GM23338 (cell line): ENCODE results near the gene PLS1. TPM values are rescaled to one million over a fixed set of nuclear protein-coding genes. Genes with fewer than 3 reads are reported as not detected.
A peak's percentile ranks its signal among the peaks of the same experiment; 100 is the strongest.

Experiments used
- ATAC-seq: fragments of 200-7000 bp; cut with Tn5 transposase; 3 replicates; pipeline ENCODE4 v1.9.1; 2020
- DNase-seq: peaks from one replicate; pipeline ENCODE4 v3.0.0-alpha.2; 2015; ENCODE audit warnings: low spot score
- H2AFZ ChIP-seq: fragments of 200-600 bp; sonication (generic); 2 replicates; pipeline ENCODE4 v1.8.0; 2016; ENCODE audit warnings: antibody characterized with exemption, mild to moderate bottlenecking, moderate library complexity
- H3F3A ChIP-seq: fragments of 200-600 bp; sonication (generic); replicated peaks from 2 replicates; pipeline ENCODE4 v1.8.0; 2017; ENCODE audit warnings: antibody characterized with exemption, mixed run types, low read depth
- H3K27ac ChIP-seq: fragments of 200-600 bp; sonication (generic); 2 replicates; pipeline ENCODE4 v1.6.1; 2016; ENCODE audit warnings: low read depth
- H3K27me3 ChIP-seq: fragments of 200-600 bp; sonication (generic); 2 replicates; pipeline ENCODE4 v1.8.0; 2016; ENCODE audit warnings: mild to moderate bottlenecking, mixed run types, moderate library complexity; ENCODE audit not compliant: insufficient read depth
- H3K36me3 ChIP-seq: fragments of 200-600 bp; sonication (generic); 2 replicates; pipeline ENCODE4 v1.8.0; 2016; ENCODE audit warnings: mild to moderate bottlenecking; ENCODE audit not compliant: insufficient read depth
- H3K4me1 ChIP-seq: fragments of 200-600 bp; sonication (generic); 2 replicates; pipeline ENCODE4 v1.8.0; 2016; ENCODE audit warnings: mild to moderate bottlenecking, moderate library complexity; ENCODE audit not compliant: insufficient read depth
- H3K4me2 ChIP-seq: fragments of 200-600 bp; sonication (generic); 2 replicates; pipeline ENCODE4 v1.7.1; 2017; ENCODE audit warnings: mixed run types
- H3K4me3 ChIP-seq: fragments of 200-600 bp; sonication (generic); 2 replicates; pipeline ENCODE4 v1.6.1; 2016; ENCODE audit warnings: mixed run types
- H3K79me2 ChIP-seq: fragments of 200-600 bp; sonication (generic); replicated peaks from 2 replicates; pipeline ENCODE4 v1.8.0; 2017; ENCODE audit warnings: mild to moderate bottlenecking; ENCODE audit not compliant: insufficient read depth
- H3K9me2 ChIP-seq: fragments of 200-600 bp; sonication (generic); 2 replicates; pipeline ENCODE4 v1.8.0; 2017; ENCODE audit not compliant: insufficient read depth
- H4K20me1 ChIP-seq: fragments of 200-600 bp; sonication (generic); replicated peaks from 2 replicates; pipeline ENCODE4 v1.8.0; 2017; ENCODE audit warnings: mild to moderate bottlenecking; ENCODE audit not compliant: insufficient read depth
- H3K27ac Mint-ChIP-seq: 2 replicates; pipeline ENCODE4 v1.8.0; 2020; ENCODE audit warnings: inconsistent platforms, mild to moderate bottlenecking, moderate library complexity, mixed read lengths
- H3K27me3 Mint-ChIP-seq: 3 replicates; pipeline ENCODE4 v1.8.0; 2022; ENCODE audit warnings: low read depth, mild to moderate bottlenecking, moderate library complexity, mixed read lengths, inconsistent platforms; ENCODE audit not compliant: insufficient read depth, poor library complexity
- H3K36me3 Mint-ChIP-seq: 3 replicates; pipeline ENCODE4 v1.8.0; 2021; ENCODE audit warnings: low read depth, mild to moderate bottlenecking, inconsistent platforms, moderate library complexity, mixed read lengths
- H3K4me1 Mint-ChIP-seq: 3 replicates; pipeline ENCODE4 v1.8.0; 2020; ENCODE audit warnings: mild to moderate bottlenecking, inconsistent platforms, mixed read lengths
- H3K4me3 Mint-ChIP-seq: 3 replicates; pipeline ENCODE4 v1.8.0; 2021; ENCODE audit warnings: moderate library complexity, mild to moderate bottlenecking, inconsistent platforms, mixed read lengths
- H3K9me3 Mint-ChIP-seq: 3 replicates; pipeline ENCODE4 v1.8.0; 2020; ENCODE audit warnings: moderate library complexity, mild to moderate bottlenecking, inconsistent platforms, mixed read lengths
- CREB1 ChIP-seq: fragments of 250-450 bp; sonication (Bioruptor Pico); IDR thresholded peaks from 2 replicates; pipeline ENCODE4 v1.5.0; 2020; ENCODE audit warnings: low read depth, mild to moderate bottlenecking, moderate library complexity
- EZH2 ChIP-seq: fragments of 200-600 bp; sonication (generic); IDR thresholded peaks from one replicate; pipeline ENCODE4 v1.8.0; 2017; ENCODE audit warnings: antibody characterized with exemption, mild to moderate bottlenecking, low read depth; ENCODE audit not compliant: unreplicated experiment
- EZH2phosphoT487 ChIP-seq: fragments of 200-600 bp; sonication (generic); IDR thresholded peaks from one replicate; pipeline ENCODE4 v1.8.1; 2018; ENCODE audit warnings: antibody characterized with exemption; ENCODE audit not compliant: unreplicated experiment
- JUNB ChIP-seq: IDR thresholded peaks from one replicate; pipeline ENCODE4 v1.6.1; 2016; ENCODE audit warnings: antibody characterized with exemption; ENCODE audit not compliant: unreplicated experiment
- NANOG ChIP-seq: IDR thresholded peaks from 2 replicates; pipeline ENCODE4 v1.6.1; 2016; ENCODE audit warnings: antibody characterized with exemption, borderline replicate concordance
- POLR2AphosphoS5 ChIP-seq: IDR thresholded peaks from 2 replicates; pipeline ENCODE4 v1.6.1; 2016; ENCODE audit warnings: antibody characterized with exemption, low read depth
- STAT1 ChIP-seq: IDR thresholded peaks from one replicate; pipeline ENCODE4 v1.6.1; 2016; ENCODE audit warnings: antibody characterized with exemption; ENCODE audit not compliant: unreplicated experiment
- ZNF114 ChIP-seq: fragments of 250-450 bp; sonication (Bioruptor Pico); IDR thresholded peaks from 2 replicates; pipeline ENCODE4 v1.5.0; 2020; ENCODE audit warnings: mild to moderate bottlenecking, moderate library complexity
- ZNF331 ChIP-seq: fragments of 250-450 bp; sonication (Bioruptor Pico); IDR thresholded peaks from 2 replicates; pipeline ENCODE4 v1.5.0; 2020; ENCODE audit warnings: low read depth, mild to moderate bottlenecking, moderate library complexity
- polyA plus RNA-seq: library from polyadenylated mRNA; unstranded; fragments of >200 nt; fragmentation: Nextera tagmentation; extraction: Ambion mirVana; gene quantifications from 2 replicates; pipeline ENCODE4 v1.2.1, GENCODE V29; 2016
- total RNA-seq: library from RNA; depleted of rRNA; stranded (reverse); fragments of >200 nt; shearing (Covaris generic); gene quantifications from 2 replicates; pipeline ENCODE4 v1.2.3, GENCODE V29; 2014
- TF ChIP-seq, protein P1 (sequence below), 2 experiments: fragments of 200-600 bp in 1 of 2; sonication (generic) in 1 of 2; conservative IDR thresholded peaks; 2 replicates each; pipeline versions ENCODE4 v1.5.1 to v1.6.1; 2016 to 2017; ENCODE audit warnings: antibody characterized with exemption in 2 of 2, low read depth in 2 of 2, mild to moderate bottlenecking in 2 of 2, moderate library complexity in 1 of 2
- TF ChIP-seq, protein P2 (sequence below): IDR thresholded peaks from 2 replicates; pipeline ENCODE4 v1.6.1; 2016; ENCODE audit warnings: antibody characterized with exemption
- TF ChIP-seq, protein P3 (sequence below): fragments of 250-450 bp; sonication (Bioruptor Pico); IDR thresholded peaks from 2 replicates; pipeline ENCODE4 v1.5.0; 2020; ENCODE audit warnings: mild to moderate bottlenecking, moderate library complexity

The PLS1 gene
- total and polyA plus RNA-seq, 2 experiments from 2014 or later = 18.4 to 42.2 TPM

DNA sequence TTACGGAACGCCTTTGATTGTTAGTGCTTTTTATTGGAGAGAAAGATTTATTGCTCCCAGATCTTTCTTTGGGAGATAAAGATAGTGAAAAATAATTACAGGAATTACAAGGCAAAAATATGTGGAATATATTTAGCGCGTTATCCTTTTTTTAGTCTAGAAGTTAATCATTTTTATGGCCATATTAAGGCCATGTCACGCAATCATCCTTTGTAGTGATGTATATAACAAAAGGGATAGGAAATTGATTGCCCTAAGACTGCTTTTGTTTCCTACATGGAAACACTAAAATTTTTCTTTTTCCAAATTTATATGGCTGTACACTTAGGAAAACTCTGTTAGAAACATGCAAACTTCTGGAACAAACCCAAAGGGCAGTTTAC is 129.2 kb downstream of the PLS1 start (continued):
- TF ChIP-seq, protein P1, sequence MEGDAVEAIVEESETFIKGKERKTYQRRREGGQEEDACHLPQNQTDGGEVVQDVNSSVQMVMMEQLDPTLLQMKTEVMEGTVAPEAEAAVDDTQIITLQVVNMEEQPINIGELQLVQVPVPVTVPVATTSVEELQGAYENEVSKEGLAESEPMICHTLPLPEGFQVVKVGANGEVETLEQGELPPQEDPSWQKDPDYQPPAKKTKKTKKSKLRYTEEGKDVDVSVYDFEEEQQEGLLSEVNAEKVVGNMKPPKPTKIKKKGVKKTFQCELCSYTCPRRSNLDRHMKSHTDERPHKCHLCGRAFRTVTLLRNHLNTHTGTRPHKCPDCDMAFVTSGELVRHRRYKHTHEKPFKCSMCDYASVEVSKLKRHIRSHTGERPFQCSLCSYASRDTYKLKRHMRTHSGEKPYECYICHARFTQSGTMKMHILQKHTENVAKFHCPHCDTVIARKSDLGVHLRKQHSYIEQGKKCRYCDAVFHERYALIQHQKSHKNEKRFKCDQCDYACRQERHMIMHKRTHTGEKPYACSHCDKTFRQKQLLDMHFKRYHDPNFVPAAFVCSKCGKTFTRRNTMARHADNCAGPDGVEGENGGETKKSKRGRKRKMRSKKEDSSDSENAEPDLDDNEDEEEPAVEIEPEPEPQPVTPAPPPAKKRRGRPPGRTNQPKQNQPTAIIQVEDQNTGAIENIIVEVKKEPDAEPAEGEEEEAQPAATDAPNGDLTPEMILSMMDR (conservative IDR thresholded peaks at IDR 0.05; ENCODE audit: low read depth in 2 of 2) = no peak

DNA sequence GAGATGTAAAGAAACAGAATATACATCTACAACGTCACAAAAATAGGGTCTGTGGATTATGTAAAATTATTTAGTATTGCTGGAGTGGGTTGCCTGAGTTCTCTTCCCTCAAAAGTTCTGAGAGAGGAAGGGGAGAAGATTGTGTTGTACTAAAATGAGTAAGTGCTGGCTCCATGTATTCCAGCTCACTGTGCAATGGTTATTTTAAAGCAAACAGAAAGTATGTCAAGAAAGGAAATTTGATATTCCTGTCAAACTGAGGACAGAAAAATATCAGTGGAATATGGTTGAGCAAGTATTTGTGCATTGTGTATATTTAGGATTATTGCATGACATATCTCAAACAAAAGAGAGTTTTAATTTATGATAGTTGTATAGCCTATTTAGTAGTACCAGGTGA is 129.8 kb downstream of the PLS1 start:
- no peak overlapping the region; the same call in 1 of the 2 replicates for H3K4me3 ChIP-seq
- Mint-ChIP-seq H3K27me3 (peaks cover 3% of the 10 kb centered on the region), H3K36me3 (no peaks in the 10 kb centered on the region; the same call in 2 of the 3 replicates), H3K4me1 (peaks cover 22% of the 10 kb centered on the region), H3K9me3 (no peaks in the 10 kb centered on the region; the same call in 2 of the 3 replicates), H3K27ac (no peak overlapping the region), H3K4me3 (peak overlapping the region; percentile 84)
- no peaks in the 10 kb centered on the region for H3K36me3 ChIP-seq
- H3F3A ChIP-seq = no peaks in the 10 kb centered on the region
- 0 out of 2 replicates have a peak, but pooled peaks cover 3% of the 10 kb centered on the region for H4K20me1 ChIP-seq
- H3K4me2 ChIP-seq = peak overlapping the region; percentile 94
- TF ChIP-seq STAT1 = no peak
- no peak for TF ChIP-seq NANOG
- TF ChIP-seq CREB1 (CRISPR knock-in tag) = no peak
- TF ChIP-seq JUNB = no peak
- TF ChIP-seq POLR2AphosphoS5 = no peak
- TF ChIP-seq, protein P1 (conservative IDR thresholded peaks at IDR 0.05; ENCODE audit: low read depth in 2 of 2) = no peak
- TF ChIP-seq, protein P2, sequence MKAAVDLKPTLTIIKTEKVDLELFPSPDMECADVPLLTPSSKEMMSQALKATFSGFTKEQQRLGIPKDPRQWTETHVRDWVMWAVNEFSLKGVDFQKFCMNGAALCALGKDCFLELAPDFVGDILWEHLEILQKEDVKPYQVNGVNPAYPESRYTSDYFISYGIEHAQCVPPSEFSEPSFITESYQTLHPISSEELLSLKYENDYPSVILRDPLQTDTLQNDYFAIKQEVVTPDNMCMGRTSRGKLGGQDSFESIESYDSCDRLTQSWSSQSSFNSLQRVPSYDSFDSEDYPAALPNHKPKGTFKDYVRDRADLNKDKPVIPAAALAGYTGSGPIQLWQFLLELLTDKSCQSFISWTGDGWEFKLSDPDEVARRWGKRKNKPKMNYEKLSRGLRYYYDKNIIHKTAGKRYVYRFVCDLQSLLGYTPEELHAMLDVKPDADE = no peak
- no peak for TF ChIP-seq EZH2
- TF ChIP-seq, protein P3, sequence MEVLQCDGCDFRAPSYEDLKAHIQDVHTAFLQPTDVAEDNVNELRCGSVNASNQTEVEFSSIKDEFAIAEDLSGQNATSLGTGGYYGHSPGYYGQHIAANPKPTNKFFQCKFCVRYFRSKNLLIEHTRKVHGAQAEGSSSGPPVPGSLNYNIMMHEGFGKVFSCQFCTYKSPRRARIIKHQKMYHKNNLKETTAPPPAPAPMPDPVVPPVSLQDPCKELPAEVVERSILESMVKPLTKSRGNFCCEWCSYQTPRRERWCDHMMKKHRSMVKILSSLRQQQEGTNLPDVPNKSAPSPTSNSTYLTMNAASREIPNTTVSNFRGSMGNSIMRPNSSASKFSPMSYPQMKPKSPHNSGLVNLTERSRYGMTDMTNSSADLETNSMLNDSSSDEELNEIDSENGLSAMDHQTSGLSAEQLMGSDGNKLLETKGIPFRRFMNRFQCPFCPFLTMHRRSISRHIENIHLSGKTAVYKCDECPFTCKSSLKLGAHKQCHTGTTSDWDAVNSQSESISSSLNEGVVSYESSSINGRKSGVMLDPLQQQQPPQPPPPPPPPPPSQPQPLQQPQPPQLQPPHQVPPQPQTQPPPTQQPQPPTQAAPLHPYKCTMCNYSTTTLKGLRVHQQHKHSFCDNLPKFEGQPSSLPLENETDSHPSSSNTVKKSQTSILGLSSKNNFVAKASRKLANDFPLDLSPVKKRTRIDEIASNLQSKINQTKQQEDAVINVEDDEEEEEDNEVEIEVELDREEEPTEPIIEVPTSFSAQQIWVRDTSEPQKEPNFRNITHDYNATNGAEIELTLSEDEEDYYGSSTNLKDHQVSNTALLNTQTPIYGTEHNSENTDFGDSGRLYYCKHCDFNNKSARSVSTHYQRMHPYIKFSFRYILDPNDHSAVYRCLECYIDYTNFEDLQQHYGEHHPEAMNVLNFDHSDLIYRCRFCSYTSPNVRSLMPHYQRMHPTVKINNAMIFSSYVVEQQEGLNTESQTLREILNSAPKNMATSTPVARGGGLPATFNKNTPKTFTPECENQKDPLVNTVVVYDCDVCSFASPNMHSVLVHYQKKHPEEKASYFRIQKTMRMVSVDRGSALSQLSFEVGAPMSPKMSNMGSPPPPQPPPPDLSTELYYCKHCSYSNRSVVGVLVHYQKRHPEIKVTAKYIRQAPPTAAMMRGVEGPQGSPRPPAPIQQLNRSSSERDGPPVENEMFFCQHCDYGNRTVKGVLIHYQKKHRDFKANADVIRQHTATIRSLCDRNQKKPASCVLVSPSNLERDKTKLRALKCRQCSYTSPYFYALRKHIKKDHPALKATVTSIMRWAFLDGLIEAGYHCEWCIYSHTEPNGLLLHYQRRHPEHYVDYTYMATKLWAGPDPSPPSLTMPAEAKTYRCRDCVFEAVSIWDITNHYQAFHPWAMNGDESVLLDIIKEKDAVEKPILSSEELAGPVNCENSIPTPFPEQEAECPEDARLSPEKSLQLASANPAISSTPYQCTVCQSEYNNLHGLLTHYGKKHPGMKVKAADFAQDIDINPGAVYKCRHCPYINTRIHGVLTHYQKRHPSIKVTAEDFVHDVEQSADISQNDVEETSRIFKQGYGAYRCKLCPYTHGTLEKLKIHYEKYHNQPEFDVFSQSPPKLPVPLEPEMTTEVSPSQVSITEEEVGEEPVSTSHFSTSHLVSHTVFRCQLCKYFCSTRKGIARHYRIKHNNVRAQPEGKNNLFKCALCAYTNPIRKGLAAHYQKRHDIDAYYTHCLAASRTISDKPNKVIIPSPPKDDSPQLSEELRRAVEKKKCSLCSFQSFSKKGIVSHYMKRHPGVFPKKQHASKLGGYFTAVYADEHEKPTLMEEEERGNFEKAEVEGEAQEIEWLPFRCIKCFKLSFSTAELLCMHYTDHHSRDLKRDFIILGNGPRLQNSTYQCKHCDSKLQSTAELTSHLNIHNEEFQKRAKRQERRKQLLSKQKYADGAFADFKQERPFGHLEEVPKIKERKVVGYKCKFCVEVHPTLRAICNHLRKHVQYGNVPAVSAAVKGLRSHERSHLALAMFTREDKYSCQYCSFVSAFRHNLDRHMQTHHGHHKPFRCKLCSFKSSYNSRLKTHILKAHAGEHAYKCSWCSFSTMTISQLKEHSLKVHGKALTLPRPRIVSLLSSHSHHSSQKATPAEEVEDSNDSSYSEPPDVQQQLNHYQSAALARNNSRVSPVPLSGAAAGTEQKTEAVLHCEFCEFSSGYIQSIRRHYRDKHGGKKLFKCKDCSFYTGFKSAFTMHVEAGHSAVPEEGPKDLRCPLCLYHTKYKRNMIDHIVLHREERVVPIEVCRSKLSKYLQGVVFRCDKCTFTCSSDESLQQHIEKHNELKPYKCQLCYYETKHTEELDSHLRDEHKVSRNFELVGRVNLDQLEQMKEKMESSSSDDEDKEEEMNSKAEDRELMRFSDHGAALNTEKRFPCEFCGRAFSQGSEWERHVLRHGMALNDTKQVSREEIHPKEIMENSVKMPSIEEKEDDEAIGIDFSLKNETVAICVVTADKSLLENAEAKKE (CRISPR knock-in tag) = no peak
- no peak for TF ChIP-seq ZNF114 (CRISPR knock-in tag)
- TF ChIP-seq ZNF331 (CRISPR knock-in tag) = no peak
- no peak for TF ChIP-seq EZH2phosphoT487
- H3K79me2 ChIP-seq = peaks cover 41% of the 10 kb centered on the region
- H3K27ac ChIP-seq = no peak overlapping the region
- H2AFZ ChIP-seq = no peak overlapping the region
- no peaks in the 10 kb centered on the region for H3K9me2 ChIP-seq
- DNase-seq (no peak), ATAC-seq (no peak)
- peaks cover 19% of the 10 kb centered on the region for H3K4me1 ChIP-seq
- H3K27me3 ChIP-seq = no peaks in the 10 kb centered on the region
